ENCODE measurements around the gene CHKA. TPM values are rescaled to one million over a fixed set of nuclear protein-coding genes. Genes with fewer than 3 reads are reported as not detected.

CHKA gene
- total RNA-seq, 3 donors from 2014 or later = 44.1 to 74.4 (median 58.5) TPM

- Histone ChIP-seq H3K36me3 (ENCODE audit: low read depth) (no peaks in the 10 kb centered on the region), H3K4me3 (no peak overlapping the region), H3K9me3 (no peaks in the 10 kb centered on the region), H3K4me1 (ENCODE audit: low read depth) (peaks cover 39% of the 10 kb centered on the region)
- no peak for ATAC-seq
- DNase-seq = peak in 2 of 3 donors; percentile 20 to 59
- intact Hi-C loops (cut with DNase I, micrococcal nuclease) = no loop called here
- TF ChIP-seq CTCF (IDR thresholded peaks at IDR 0.05) = no peak
Observed at GRCh38 chr11:68118706-68119448, 2.3 kb downstream of the CHKA start.

DNA sequence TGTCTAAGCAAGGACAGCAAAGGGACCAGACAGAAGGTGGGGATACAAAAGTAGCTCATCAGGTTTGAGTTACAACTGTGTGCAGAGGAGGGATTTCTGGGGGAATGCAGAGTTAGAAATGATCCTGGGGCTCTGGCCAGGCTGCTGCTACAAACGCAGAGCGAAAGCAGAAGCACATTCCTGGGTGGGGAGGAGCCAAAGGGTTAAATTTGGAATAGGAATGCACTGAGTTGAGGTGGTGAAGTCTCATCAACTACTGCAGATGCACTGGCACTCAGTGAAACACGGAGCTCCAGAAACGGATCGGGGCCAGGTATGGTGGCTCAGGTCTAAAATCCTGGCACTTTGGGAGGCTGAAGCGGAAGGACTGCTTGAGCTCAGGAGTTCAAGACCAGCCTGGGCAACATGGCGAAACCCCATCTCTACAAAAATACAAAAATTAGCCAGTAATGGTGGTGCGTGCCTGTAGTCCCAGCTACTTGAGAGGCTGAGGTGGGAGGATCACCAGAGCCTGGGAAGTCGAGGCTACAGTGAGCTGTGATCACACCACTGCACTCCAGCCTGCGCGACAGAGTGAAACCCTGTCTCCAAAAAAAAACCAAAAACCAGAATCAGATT lies 3.2 kb downstream of the CHKA start:
- no peaks in the 10 kb centered on the region for H3K36me3 ChIP-seq (ENCODE audit: low read depth)
- peak in 1 of 3 donors; percentile 37 for DNase-seq
- TF ChIP-seq CTCF (IDR thresholded peaks at IDR 0.05) = no peak
- peaks cover 35% of the 10 kb centered on the region for H3K4me1 ChIP-seq (ENCODE audit: low read depth)
- intact Hi-C loops (cut with DNase I, micrococcal nuclease) = no loop called here
- H3K9me3 ChIP-seq = no peaks in the 10 kb centered on the region
- ATAC-seq = no peak
- no peak overlapping the region for H3K4me3 ChIP-seq

GRCh38 chr11:68116974-68117373 lies 4.2 kb downstream of the CHKA start:
- H3K4me1 ChIP-seq (ENCODE audit: low read depth) = peaks cover 28% of the 10 kb centered on the region
- TF ChIP-seq CTCF (IDR thresholded peaks at IDR 0.05) = no peak

GRCh38 chr11:68116126-68116525 lies 5.1 kb downstream of the CHKA start:
- peak; percentile 72 for ATAC-seq
- intact Hi-C loops (cut with DNase I, micrococcal nuclease) = no loop called here

More at GRCh38 chr11:68116974-68117373, 4.2 kb downstream of the CHKA start:
- intact Hi-C loops (cut with DNase I, micrococcal nuclease) = no loop called here
- Histone ChIP-seq H3K4me3 (no peak overlapping the region), H3K9me3 (no peaks in the 10 kb centered on the region), H3K36me3 (ENCODE audit: low read depth) (no peaks in the 10 kb centered on the region)
- DNase-seq (no peak), ATAC-seq (no peak)

GRCh38 chr11:68115285-68115684 lies 5.9 kb downstream of the CHKA start:
- no peak for TF ChIP-seq CTCF (IDR thresholded peaks at IDR 0.05)
- Histone ChIP-seq H3K4me3 (no peak overlapping the region), H3K36me3 (ENCODE audit: low read depth) (no peaks in the 10 kb centered on the region), H3K4me1 (ENCODE audit: low read depth) (peaks cover 26% of the 10 kb centered on the region), H3K9me3 (no peaks in the 10 kb centered on the region)
- intact Hi-C loops (cut with DNase I, micrococcal nuclease) = no loop called here
- no peak for DNase-seq
- no peak for ATAC-seq

More at GRCh38 chr11:68116126-68116525, 5.1 kb downstream of the CHKA start:
- DNase-seq = peak in 2 of 3 donors; percentile 48 to 58
- no peaks in the 10 kb centered on the region for H3K9me3 ChIP-seq
- no peak for TF ChIP-seq CTCF (IDR thresholded peaks at IDR 0.05)
- peaks cover 26% of the 10 kb centered on the region for H3K4me1 ChIP-seq (ENCODE audit: low read depth)
- H3K4me3 ChIP-seq = no peak overlapping the region
- H3K36me3 ChIP-seq (ENCODE audit: low read depth) = no peaks in the 10 kb centered on the region

All from mucosa of descending colon (tissue), 3 donors.